ENCODE measurements around the gene BMP7.

Gene BMP7

GRCh38 chr20:57266291-57267157, at the start of gene BMP7:
Gene BMP7, minus strand, starts transcription at chr20:57266641. Its CDS starts 519 bp downstream, at chr20:57266122.
- DNase-seq (ENCODE audit: low spot score): no peak

- no peak for DNase-seq (ENCODE audit: low spot score)
Observed at GRCh38 chr20:57315976-57316480, 49.6 kb upstream of the BMP7 start.

- DNase-seq (ENCODE audit: low spot score): no peak
Observed at GRCh38 chr20:57315083-57315975, 48.9 kb upstream of the BMP7 start.

GRCh38 chr20:57313951-57314350, 47.5 kb upstream of the BMP7 start:
- no peak for DNase-seq (ENCODE audit: low spot score)

DNA sequence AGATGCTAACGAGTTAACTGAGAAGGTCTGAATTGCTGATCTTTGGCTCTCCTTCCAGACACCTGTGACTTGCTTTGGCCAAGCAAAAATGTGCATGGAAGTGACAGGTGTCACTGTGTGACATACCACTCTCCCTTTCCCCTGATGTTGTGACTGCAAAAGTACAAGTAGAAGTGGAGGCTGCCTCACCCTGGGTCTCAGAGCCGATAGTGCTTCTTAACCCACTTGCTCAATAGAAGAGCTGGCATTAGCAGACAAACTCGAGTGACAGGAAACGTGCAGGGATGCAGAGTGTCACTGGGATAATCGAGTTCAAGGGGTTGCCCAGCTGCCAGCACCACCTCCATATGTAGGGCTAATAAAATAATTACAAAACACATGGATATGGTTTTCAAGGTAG, 46.8 kb upstream of the BMP7 start:
- no peak for DNase-seq (ENCODE audit: low spot score)

GRCh38 chr20:57312138-57312537, 45.7 kb upstream of the BMP7 start:
- no peak for DNase-seq (ENCODE audit: low spot score)

DNA sequence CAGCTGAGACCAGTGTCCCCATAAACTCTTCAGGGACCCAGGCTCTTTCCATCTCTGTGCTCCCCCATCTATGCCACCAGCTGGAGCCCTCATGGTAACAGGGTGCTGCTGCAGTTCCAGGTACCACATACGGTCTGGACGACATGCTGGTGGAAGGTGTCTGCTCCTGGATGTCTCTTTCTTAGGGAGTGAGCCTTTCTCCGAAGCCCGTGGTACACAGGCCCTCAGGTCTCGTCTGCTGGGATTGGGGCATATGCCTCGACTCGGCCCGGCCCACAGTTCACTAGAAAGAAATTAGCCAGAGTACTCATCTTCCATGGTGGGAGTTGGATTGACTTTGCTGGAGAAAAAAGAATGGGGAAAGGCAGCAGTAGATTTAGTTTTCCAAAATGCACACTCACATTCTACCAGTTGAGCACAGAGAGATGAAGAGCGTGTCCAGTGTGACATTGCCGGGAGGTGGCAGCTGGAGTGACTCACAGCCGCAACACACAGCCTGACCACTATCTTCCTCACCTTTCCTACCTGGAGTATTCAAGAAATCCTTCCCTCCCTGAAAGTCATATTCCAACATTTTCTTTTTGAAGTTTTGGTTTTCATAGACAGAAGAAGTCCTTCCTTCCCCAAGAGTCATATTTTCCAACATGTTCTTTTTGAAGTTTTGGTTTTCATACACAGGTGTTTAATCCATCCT, 44.5 kb upstream of the BMP7 start:
- no peak for DNase-seq (ENCODE audit: low spot score)

DNA sequence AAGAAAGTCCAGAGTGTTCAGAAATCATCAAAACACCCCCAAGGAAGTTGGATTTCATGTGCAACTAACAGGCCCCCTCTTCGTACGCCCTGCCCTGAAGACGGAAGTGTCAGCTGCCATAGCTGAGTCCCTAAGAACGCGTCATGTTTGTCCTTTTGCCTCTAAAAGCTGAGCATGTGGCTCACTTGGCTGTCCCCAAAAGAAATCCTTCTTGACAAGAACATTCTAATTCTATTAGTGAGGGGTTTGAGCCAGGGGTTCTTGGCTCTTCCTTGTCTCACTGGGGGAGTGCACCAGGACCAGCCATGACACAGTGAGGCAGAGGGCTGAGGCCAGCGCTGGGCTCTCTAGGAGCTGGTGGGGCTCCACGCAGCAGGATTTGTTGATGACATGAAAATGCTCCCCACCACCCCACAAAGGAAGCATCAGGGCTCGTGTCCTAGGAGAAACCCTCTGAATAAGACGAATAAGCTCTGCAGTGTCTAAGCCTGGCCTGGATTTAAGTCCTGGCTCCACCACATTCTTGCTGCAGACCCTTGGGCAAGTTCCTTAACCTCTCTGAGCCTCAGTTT, 43.2 kb upstream of the BMP7 start:
- no peak for DNase-seq (ENCODE audit: low spot score)

GRCh38 chr20:57308451-57309271, 42.2 kb upstream of the BMP7 start:
- no peak for DNase-seq (ENCODE audit: low spot score)

GRCh38 chr20:57306747-57307146, 40.3 kb upstream of the BMP7 start:
- DNase-seq (ENCODE audit: low spot score): no peak

GRCh38 chr20:57301026-57301425, 34.6 kb upstream of the BMP7 start:
- DNase-seq (ENCODE audit: low spot score): no peak

- no peak for DNase-seq (ENCODE audit: low spot score)
Observed at GRCh38 chr20:57298457-57298856, 32.0 kb upstream of the BMP7 start.

GRCh38 chr20:57294550-57294949, 28.1 kb upstream of the BMP7 start:
- DNase-seq (ENCODE audit: low spot score): no peak

GRCh38 chr20:57293995-57294394, 27.6 kb upstream of the BMP7 start:
- no peak for DNase-seq (ENCODE audit: low spot score)

DNA sequence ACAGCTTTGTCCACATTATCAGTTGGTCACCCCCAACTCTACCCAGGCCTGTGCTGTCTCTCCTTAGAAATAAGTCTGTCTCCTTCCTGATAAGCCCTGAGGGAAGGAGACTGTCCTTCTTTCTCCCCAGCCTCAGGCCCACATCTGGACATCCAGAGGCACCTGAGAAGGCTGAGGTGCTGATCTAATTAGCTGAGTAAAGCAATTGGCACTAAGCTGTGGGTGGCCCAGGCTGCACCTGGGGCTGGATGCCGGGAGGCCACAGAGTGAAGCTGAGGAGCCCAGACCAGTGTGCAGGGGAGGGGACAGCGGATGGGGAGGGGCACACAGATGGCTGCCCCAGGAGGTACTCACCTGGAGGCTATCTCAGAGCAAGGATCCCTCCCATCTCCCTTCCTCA, 26.2 kb upstream of the BMP7 start:
- no peak for DNase-seq (ENCODE audit: low spot score)

DNA sequence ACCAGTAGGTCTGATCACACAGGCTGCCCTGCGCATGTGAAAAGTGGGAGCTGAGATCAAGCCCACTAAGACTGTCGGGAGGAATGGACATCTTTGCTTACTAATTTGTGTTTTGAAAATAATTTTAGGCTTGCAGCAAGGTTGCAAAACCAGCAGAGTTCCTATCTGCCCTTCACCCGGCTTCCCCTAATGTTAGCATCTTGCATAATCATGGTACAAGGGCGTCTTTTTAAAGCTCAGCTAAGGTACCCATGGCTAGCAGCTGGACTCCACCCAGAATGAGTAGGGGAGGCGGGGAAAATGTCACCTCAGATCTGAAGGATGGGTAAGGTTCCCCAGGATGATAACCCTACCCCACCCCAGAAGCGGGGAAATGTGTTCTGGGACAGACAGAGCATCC, 25.3 kb upstream of the BMP7 start:
- DNase-seq (ENCODE audit: low spot score): no peak

DNA sequence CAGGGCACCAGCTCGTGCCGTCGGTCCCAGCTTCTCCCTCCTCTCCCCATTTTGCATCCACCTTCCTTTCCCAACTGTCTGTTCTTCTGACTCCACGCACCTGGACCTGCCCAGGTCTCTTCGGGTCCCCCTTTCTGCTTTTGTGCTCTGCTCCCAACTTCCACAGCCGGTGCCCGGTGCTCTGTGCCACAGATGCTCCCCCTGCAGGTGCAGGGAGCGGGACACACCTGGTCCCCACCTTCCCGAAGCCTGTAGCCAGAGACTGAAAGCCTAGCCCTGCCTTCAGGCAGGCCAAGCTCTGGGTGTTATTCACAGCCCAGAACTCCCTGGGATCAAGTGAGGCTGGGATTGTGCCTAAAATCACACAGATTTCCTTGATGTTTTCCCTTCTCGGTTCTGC, 24.6 kb upstream of the BMP7 start:
- no peak for DNase-seq (ENCODE audit: low spot score)

DNA sequence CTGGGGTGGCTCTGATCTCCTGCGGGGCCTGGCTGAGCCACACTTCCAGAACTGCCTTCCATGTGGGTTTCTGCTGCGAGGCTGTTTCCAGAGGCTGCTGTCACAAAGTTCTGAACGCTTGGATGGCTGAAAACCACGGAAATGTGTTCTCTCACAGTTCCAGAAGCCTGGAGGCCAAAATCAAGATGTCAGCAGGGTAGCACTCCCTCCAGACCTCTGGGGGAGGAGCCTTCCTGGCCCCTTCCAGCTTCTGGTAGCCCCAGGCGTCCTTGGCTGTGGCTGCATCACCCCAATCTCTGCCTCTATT, 23.7 kb upstream of the BMP7 start:
- no peak for DNase-seq (ENCODE audit: low spot score)

GRCh38 chr20:57289391-57290177, 23.1 kb upstream of the BMP7 start:
- no peak for DNase-seq (ENCODE audit: low spot score)

DNA sequence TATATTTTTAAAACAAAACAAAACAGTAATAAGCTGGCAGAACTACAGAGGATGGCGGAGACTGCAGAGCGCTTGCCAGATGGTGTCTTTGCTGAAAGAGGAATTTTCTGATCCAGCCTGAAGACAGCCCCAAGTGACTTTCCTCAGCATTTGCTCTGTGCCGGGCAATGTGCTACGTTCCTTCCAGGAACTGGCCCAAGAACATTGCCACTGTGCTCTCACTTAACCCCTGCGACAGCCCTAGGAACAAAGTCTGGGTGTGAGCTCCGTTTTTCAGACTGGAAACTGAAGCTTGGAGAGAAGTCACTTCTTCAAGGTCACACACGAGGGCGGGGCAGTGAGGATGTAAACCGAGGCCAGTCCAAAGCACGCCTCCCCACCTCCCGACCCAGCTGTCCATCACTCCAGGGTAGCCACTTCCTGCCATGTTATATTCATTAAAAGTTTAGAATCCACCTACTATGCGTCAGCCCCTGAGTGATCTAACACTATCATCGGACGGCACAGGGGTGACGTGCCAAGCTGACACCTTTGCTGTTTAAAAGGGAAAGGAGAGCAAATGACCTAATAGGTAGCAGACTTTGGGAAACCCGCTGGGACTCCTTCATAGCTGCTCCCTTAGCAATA, 22.3 kb upstream of the BMP7 start:
- DNase-seq (ENCODE audit: low spot score): no peak

All from kidney tubule cell (primary cell).